ENCODE measurements around the gene CRTAC1. TPM values are rescaled to one million over a fixed set of nuclear protein-coding genes. Genes with fewer than 3 reads are reported as not detected.
A peak's percentile ranks its signal among the peaks of the same experiment; 100 is the strongest.

The CRTAC1 gene
- 0.17 TPM in 1 of 2 replicates, not detected in the other for total RNA-seq (2014; rRNA removed; shearing (Covaris generic))

GRCh38 chr10:98030093-98030821, at the start of gene CRTAC1:
CRTAC1 (minus strand) TSS chr10:98030621; CDS start chr10:98030472, 149 bp downstream.
- DNase-seq (ENCODE audit: low spot score): peak; percentile 31

GRCh38 chr10:98078774-98079173, 48.4 kb upstream of the CRTAC1 start:
- no peak for DNase-seq (ENCODE audit: low spot score)

- no peak for DNase-seq (ENCODE audit: low spot score)
Measured at GRCh38 chr10:98077223-98077622, 46.8 kb upstream of the CRTAC1 start.

- no peak for DNase-seq (ENCODE audit: low spot score)
Measured at GRCh38 chr10:98076086-98076485, 45.7 kb upstream of the CRTAC1 start.

- no peak for DNase-seq (ENCODE audit: low spot score)
Measured at GRCh38 chr10:98074315-98074911, 44.0 kb upstream of the CRTAC1 start.

GRCh38 chr10:98067165-98067564, 36.7 kb upstream of the CRTAC1 start:
- DNase-seq (ENCODE audit: low spot score): no peak

GRCh38 chr10:98063740-98064027, 33.3 kb upstream of the CRTAC1 start:
- DNase-seq (ENCODE audit: low spot score): no peak

GRCh38 chr10:98062424-98062823, 32.0 kb upstream of the CRTAC1 start:
- no peak for DNase-seq (ENCODE audit: low spot score)

- no peak for DNase-seq (ENCODE audit: low spot score)
Measured at GRCh38 chr10:98060079-98060478, 29.7 kb upstream of the CRTAC1 start.

- DNase-seq (ENCODE audit: low spot score): no peak
Measured at GRCh38 chr10:98058295-98058694, 27.9 kb upstream of the CRTAC1 start.

GRCh38 chr10:98055841-98056516, 25.6 kb upstream of the CRTAC1 start:
- DNase-seq (ENCODE audit: low spot score): peak; percentile 18

- peak; percentile 22 for DNase-seq (ENCODE audit: low spot score)
Measured at GRCh38 chr10:98047009-98047741, 16.8 kb upstream of the CRTAC1 start.

GRCh38 chr10:98045785-98046389, 15.5 kb upstream of the CRTAC1 start:
- DNase-seq (ENCODE audit: low spot score): peak; percentile 57

GRCh38 chr10:98041352-98042043, 11.1 kb upstream of the CRTAC1 start:
- peak; percentile 53 for DNase-seq (ENCODE audit: low spot score)

- DNase-seq (ENCODE audit: low spot score): no peak
Measured at GRCh38 chr10:98039690-98040381, 9.4 kb upstream of the CRTAC1 start.

- no peak for DNase-seq (ENCODE audit: low spot score)
Measured at GRCh38 chr10:98038288-98038687, 7.9 kb upstream of the CRTAC1 start.

GRCh38 chr10:98035599-98035998, 5.2 kb upstream of the CRTAC1 start:
- no peak for DNase-seq (ENCODE audit: low spot score)

- no peak for DNase-seq (ENCODE audit: low spot score)
Measured at GRCh38 chr10:98033515-98033914, 3.1 kb upstream of the CRTAC1 start.

GRCh38 chr10:98031440-98031839, 1.0 kb upstream of the CRTAC1 start:
- DNase-seq (ENCODE audit: low spot score): no peak

GRCh38 chr10:98030991-98031431, 590 bp upstream of the CRTAC1 start:
- DNase-seq (ENCODE audit: low spot score): no peak

Measured in H4 (cell line).